HepG2 (cell line): ENCODE data around the gene VPS54. TPM values are rescaled to one million over a fixed set of nuclear protein-coding genes. Genes with fewer than 3 reads are reported as not detected.

Experiments
- AHDC1 ChIP-seq: sonication (generic); formaldehyde crosslinking; IDR thresholded peaks from 2 replicates; pipeline ENCODE4 v1.5.1; 2020; ENCODE audit warnings: mild to moderate bottlenecking, missing genetic modification reagents, borderline replicate concordance
- DR1 ChIP-seq: sonication (generic); formaldehyde crosslinking; IDR thresholded peaks from 2 replicates; pipeline ENCODE4 v1.8.0; 2021; ENCODE audit warnings: mild to moderate bottlenecking, missing genetic modification reagents, inconsistent platforms
- ESRRA ChIP-seq: sonication (generic); formaldehyde crosslinking; IDR thresholded peaks from 2 replicates; pipeline ENCODE4 v1.5.1; 2020; ENCODE audit warnings: mild to moderate bottlenecking, low read depth, missing genetic modification reagents
- FOXA1 ChIP-seq, 2 experiments: fragments of 450-650 bp in 1 of 2; sonication (generic) in 1 of 2; formaldehyde crosslinking in 1 of 2; IDR thresholded peaks; 2 replicates each; pipeline versions ENCODE4 v1.4.0 to v1.6.1; 2016 to 2020; ENCODE audit warnings: missing genetic modification reagents in 1 of 2
- MTA1 ChIP-seq: sonication (generic); formaldehyde crosslinking; IDR thresholded peaks from 2 replicates; pipeline ENCODE4 v1.4.0; 2020; ENCODE audit warnings: missing genetic modification reagents, mild to moderate bottlenecking, borderline replicate concordance
- TERF1 ChIP-seq: sonication (generic); formaldehyde crosslinking; IDR thresholded peaks from 2 replicates; pipeline ENCODE4 v1.8.0; 2022; ENCODE audit warnings: mild to moderate bottlenecking, missing genetic modification reagents, moderate library complexity
- ZBTB38 ChIP-seq: sonication (generic); formaldehyde crosslinking; IDR thresholded peaks from 2 replicates; pipeline ENCODE4 v1.5.1; 2020; ENCODE audit warnings: mild to moderate bottlenecking, missing genetic modification reagents
- ZBTB7A ChIP-seq: sonication (generic); formaldehyde crosslinking; IDR thresholded peaks from 2 replicates; pipeline ENCODE4 v1.8.0; 2022; ENCODE audit warnings: mild to moderate bottlenecking, missing genetic modification reagents
- ZNF101 ChIP-seq: sonication (generic); formaldehyde crosslinking; IDR thresholded peaks from 2 replicates; pipeline ENCODE4 v1.4.0; 2020; ENCODE audit warnings: mild to moderate bottlenecking, low read depth, missing genetic modification reagents, borderline replicate concordance
- ZNF280D ChIP-seq: sonication (generic); formaldehyde crosslinking; IDR thresholded peaks from 2 replicates; pipeline ENCODE4 v1.5.1; 2020; ENCODE audit warnings: mild to moderate bottlenecking, missing genetic modification reagents
- ZNF282 ChIP-seq: fragments of 450-650 bp; IDR thresholded peaks from 2 replicates; pipeline ENCODE4 v1.6.1; 2018; ENCODE audit not compliant: partially characterized antibody
- ZNF337 ChIP-seq: sonication (generic); formaldehyde crosslinking; IDR thresholded peaks from 2 replicates; pipeline ENCODE4 v1.5.1; 2020; ENCODE audit warnings: missing genetic modification reagents, low read depth, mild to moderate bottlenecking, borderline replicate concordance
- ZNF496 ChIP-seq: sonication (generic); formaldehyde crosslinking; IDR thresholded peaks from 2 replicates; pipeline ENCODE4 v1.8.1; 2023; ENCODE audit warnings: mild to moderate bottlenecking, moderate library complexity, missing genetic modification reagents; ENCODE audit not compliant: insufficient replicate concordance
- ZNF563 ChIP-seq: sonication (generic); formaldehyde crosslinking; IDR thresholded peaks from 2 replicates; pipeline ENCODE4 v1.8.0; 2022; ENCODE audit warnings: mild to moderate bottlenecking, moderate library complexity, missing genetic modification reagents
- ZNF597 ChIP-seq: sonication (generic); formaldehyde crosslinking; IDR thresholded peaks from 2 replicates; pipeline ENCODE4 v1.5.0; 2020; ENCODE audit warnings: missing genetic modification reagents
- ZNF672 ChIP-seq: sonication (generic); formaldehyde crosslinking; IDR thresholded peaks from 2 replicates; pipeline ENCODE4 v1.8.1; 2022; ENCODE audit warnings: missing genetic modification reagents
- polyA plus RNA-seq, 8 experiments: library from polyadenylated mRNA; depleted of rRNA in 3 of 8; stranded (reverse) in 7 of 8; unstranded in 1 of 8; fragments of >200 nt; fragmentation: Illumina TruSeq in 4 of 8; extraction: Trizol in 4 of 8; gene quantifications; 2 replicates each; pipeline versions ENCODE4 v1.2.1 to v1.2.3, GENCODE V29; 2011 to 2016; ENCODE audit warnings: low read depth in 4 of 8, missing spikeins in 1 of 8, mixed read lengths in 1 of 8; ENCODE audit not compliant: insufficient read depth in 1 of 8
- total RNA-seq, 5 experiments: library from RNA; depleted of rRNA; stranded (reverse); fragments of >200 nt; fragmentation: Illumina TruSeq; extraction: Trizol; gene quantifications; 2 replicates each; pipeline ENCODE4 v1.2.3, GENCODE V29; 2016; ENCODE audit warnings: low read depth in 1 of 5

Gene VPS54
- total and polyA plus RNA-seq, 2 of the 13 experiments (the other 11 are each of a cell fraction or from before 2014, with no cell fraction given), result 64.7 to 77.5 TPM

- TF ChIP-seq ZNF563 (peak; percentile 35; the same call in 1 of the 2 replicates), ZNF672 (no peak), ZNF280D (CRISPR knock-in tag) (peak; percentile 14; the same call in 1 of the 2 replicates), MTA1 (CRISPR knock-in tag) (peak; percentile 61; the same call in 1 of the 2 replicates), DR1 (CRISPR knock-in tag) (no peak), FOXA1 (IDR thresholded peaks at IDR 0.05) (no peak), FOXA1 (CRISPR knock-in tag; IDR thresholded peaks at IDR 0.05) (peak; percentile 8; the same call in 1 of the 2 replicates), TERF1 (CRISPR knock-in tag) (no peak), ZNF337 (CRISPR knock-in tag) (0 out of 2 replicates have a peak, but pooled peaks have one; percentile 23), AHDC1 (peak; percentile 17; the same call in 1 of the 2 replicates), ZBTB7A (no peak), ESRRA (CRISPR knock-in tag) (peak; percentile 27; the same call in 1 of the 2 replicates), ZNF282 (no peak), ZNF597 (CRISPR knock-in tag) (no peak), ZBTB38 (0 out of 2 replicates have a peak, but pooled peaks have one; percentile 26), ZNF101 (CRISPR knock-in tag) (no peak), ZNF496 (CRISPR knock-in tag) (no peak)
Observed at GRCh38 chr2:63842149-63843061, 176.8 kb downstream of the VPS54 start (continued).
